HG02678 (cell line): Measurements from ENCODE around the gene CREB3L4.
"Not testable (repeated sequence)": the region's sequence is repeated elsewhere in the genome, so short reads cannot be mapped to it uniquely, and the experiment has no call there.

ENCODE experiments used
- ATAC-seq: cut with Tn5 transposase; IDR thresholded peaks from one replicate; pipeline ENCODE4 v1.9.1; 2021; ENCODE audit warnings: mild to moderate bottlenecking, moderate library complexity; ENCODE audit not compliant: unreplicated experiment

The CREB3L4 gene

DNA sequence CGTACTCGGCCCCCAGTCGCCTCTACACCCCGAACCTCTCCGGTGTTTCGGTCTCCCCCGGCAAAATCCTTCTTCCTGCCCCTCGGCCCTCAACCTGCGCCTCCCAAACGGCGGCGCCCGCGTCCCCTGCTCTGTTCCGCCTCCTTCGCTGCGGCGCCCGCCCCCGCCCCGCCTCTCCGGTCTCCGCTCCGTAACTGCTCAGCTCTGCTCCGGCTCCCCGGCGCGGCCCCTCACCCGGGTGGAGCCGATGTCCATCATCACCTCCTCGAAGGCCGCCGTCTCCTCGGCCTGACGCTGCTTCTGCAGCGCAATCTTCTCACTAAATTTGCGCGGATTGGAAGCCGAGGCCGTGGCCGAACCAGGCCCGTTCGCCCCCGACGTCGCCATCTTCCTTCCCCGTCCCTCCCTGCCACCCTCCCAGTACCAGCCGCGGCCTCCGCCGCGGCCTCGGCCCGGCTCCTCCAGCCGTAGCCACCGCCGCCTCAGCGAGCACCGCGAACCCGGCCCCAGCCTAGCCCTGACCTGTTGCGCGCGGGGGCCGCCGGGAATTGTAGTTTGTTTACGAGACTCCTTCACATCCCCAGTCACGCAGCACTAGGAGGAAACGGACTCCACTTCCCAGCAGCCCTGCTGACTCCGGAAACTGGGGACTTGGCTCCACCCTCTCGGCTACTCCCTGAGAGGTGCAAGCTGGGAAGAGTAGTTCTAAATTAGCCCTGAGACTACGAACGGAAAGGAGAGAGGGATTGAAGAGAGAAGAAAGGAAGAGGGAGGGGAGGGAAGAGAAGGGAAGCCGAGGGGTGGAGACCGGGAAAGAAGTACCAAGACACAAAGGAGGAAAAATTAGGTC lies 9.4 kb upstream of the CREB3L4 start, which contains the start of gene CRTC2:
Gene CRTC2 (minus strand): TSS at position 502 of the 850 bp plus-strand sequence. CDS start 115 bp downstream, at position 387.
- ATAC-seq = peak; percentile 80

DNA sequence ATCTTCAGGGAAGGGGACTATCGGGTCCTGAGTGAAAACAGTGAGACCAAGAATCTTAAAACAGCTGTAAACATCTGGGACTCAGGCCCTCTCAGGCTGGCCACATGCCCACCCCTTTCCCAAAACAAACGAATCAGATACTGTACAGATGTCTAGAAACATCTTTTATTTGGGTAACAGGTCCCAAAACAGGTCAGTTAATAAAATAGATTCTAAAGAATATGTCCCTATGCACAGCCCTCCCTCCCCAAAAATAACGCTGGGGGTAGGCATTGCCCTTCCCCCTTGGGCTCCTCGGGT lies 8.8 kb upstream of the CREB3L4 start:
- no peak for ATAC-seq

DNA sequence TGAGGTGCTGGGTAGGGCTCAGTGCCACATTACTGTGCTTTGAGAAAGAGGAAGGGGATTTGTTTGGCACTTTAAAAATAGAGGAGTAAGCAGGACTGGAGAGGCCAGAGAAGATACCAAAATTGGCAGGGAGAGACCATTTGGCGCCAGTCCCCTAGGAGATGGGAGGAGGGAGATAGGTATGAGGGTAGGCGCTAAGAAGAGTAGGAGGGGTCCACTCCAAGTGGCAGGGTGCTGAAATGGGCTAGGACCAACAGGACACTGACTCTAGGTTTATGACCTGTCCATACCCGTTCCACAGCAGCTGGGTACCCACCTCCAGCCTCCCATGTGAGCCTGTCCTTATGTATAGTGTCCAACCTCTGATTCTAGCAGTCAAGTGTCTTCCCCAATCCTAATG lies 8.2 kb upstream of the CREB3L4 start:
- ATAC-seq = no peak

- ATAC-seq = no peak
These were observed 7.5 kb upstream of the CREB3L4 start for GRCh38 chr1:153960206-153960605.

DNA sequence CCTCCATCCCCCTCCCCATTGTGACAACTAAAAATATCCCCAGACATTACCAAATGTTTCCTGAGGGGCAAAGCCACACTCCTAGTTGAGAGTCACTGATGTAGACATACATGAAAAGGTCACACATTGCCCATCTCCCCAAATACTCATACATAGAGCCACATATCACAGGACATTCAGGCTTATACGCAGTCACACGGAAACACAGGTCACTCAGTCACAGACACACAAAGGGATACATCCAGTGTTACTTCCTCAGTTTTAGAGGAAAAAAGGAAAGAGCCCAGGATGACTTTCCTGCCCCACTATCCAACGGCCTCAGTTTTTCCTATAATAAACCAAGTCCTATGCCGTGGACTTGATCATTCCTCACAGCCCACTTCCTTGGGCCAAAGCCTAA lies 6.3 kb upstream of the CREB3L4 start:
- no peak for ATAC-seq

DNA sequence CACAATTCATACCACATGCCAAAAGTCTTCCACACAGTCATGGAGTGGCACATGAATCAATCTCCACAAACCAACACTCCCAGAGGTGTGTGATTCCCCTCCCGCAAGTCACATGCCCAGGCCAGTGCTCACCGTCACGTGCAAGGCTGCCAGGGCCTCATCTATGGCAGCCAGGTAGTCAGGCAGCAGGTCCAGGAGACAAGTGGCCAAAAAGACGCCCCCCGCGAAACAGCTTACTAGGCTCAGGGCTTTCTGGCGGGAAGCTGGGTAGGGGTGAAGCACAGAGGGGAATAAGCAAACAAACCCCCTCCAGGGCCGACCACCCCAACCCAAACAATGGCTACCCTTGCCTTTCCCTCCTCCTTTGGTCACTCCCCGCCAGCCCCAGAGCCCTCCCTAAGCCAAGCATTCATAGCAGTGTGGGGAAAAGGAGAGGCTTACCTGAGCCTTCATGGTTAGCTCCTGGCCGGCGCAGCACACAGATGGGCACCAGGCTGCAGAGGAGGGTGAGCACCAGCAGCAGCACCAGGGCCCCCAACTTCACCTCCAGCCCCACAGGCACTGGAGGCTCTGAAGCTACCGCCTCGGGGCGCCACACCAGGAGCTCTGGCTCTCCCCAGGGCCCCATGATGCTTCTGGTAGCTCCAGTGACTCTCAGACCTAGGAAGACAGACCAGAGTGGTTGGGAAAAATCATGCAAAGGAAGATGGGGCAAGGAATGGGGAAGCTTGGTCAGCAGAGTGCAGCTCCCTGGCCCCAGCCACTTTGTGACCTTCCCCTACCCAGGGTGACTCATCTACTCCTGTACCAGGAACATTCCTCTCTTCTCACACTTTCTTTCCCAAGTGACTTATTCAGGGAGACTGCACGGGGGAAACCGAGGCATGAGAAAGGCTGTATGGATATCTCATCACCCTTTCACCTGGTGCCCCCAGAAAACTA lies 5.3 kb upstream of the CREB3L4 start:
- no peak for ATAC-seq

GRCh38 chr1:153963030-153963849 lies 4.5 kb upstream of the CREB3L4 start, which contains the start of gene SLC39A1:
TSS of gene SLC39A1 (minus strand) at chr1:153963537. CDS start at chr1:153962715, 822 bp downstream.
- ATAC-seq = peak; percentile 52

GRCh38 chr1:153963850-153964331 lies 3.8 kb upstream of the CREB3L4 start:
- no peak for ATAC-seq

DNA sequence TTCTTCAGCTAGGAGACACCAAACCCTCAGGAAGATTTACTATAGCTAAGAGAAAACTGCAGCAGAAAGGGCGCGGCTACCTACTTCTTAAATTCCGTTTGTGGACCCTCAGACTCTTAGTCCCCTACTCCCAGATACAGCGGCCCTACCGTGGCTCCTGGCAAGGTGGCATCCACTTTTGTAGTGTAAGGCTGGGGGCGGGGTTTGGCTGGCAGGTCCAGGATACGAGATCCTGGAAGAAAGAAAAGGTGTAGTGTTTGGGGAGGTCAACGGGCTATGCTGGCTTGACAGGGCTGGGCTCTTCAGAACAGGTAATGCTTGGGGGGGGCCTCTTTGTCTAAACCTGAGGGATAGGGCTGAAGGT lies 280 bp downstream of the CREB3L4 start:
- ATAC-seq = no peak

GRCh38 chr1:153968408-153968807 lies 706 bp downstream of the CREB3L4 start:
- ATAC-seq = no peak

DNA sequence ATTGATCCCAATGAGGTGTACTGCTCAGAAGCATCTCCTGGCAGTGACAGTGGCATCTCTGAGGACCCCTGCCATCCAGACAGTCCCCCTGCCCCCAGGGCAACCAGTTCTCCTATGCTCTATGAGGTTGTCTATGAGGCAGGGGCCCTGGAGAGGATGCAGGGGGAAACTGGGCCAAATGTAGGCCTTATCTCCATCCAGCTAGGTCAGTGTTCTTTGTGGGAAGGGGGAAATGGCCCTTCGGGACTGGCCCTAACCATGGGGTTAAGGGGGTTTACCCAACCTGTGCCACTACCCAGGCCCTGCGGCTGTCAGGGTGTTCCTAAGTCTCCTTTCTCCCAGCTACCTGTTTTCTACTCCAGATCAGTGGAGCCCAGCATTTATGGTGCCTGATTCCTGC lies 1.3 kb downstream of the CREB3L4 start:
- ATAC-seq = no peak

DNA sequence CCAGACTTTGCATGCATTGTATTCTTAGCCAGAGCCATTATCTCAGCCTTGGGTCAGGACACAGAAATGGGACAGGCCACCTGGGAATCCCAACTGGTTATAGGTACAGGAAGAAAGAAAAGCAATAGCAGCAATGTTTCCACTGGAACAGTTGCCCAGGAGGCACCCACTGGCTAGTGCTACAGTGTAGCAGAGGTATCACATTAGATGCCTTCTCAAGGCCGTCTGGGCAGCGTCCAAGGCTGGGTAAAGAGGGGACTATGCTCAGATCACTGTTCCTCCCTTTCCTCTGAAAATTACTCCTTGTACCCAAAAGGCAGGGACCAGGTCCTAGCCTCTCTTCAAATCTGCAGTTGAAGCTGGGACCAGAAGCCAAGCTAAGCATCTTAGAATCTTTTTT lies 2.6 kb downstream of the CREB3L4 start:
- ATAC-seq = no peak

GRCh38 chr1:153973071-153973470 lies 5.4 kb downstream of the CREB3L4 start:
- no peak for ATAC-seq

DNA sequence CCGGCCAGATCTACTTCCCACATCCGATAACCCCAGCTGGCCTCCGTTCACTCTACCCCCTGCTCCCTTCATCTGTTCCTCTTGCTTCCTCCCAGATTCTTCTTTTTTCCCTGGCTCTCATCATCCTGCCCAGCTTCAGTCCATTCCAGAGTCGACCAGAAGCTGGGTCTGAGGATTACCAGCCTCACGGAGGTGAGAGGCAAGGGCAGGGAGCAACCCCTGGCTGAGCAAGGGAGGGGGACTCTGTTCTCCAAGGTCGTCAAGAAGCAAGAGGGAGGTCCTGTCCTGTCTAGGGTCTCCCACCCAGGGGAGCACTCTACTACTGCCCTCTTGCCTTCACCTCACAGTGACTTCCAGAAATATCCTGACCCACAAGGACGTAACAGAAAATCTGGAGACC lies 5.8 kb downstream of the CREB3L4 start:
- no peak for ATAC-seq

DNA sequence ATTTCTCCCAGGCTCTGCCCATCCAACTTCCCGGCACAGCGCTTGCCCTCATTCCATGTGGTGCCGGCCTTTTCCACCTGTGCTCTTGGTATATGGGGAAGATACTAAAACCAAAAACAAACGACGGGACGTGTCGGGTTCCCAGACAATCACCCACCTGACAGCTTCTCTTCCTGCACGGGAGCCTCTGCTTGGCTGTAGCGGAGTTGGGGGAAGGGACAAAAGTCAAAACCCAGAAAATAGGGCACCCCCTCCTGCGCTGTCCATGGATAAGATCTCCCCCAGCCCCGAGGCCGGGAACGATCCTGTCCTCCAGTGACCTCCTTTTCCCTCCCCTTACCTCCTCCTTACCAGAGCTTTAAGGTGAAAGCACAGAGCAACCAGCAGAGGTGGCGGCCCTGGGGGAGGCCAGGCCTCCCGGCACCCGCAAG lies 9.1 kb downstream of the CREB3L4 start:
- no peak for ATAC-seq

GRCh38 chr1:153977250-153978240 lies 9.8 kb downstream of the CREB3L4 start, which contains the start of gene JTB:
TSS of gene JTB (minus strand) at chr1:153977674. CDS start at chr1:153977252, 422 bp downstream.
- ATAC-seq = peak; percentile 83

GRCh38 chr1:153978274-153978909 lies 10.7 kb downstream of the CREB3L4 start:
- no peak for ATAC-seq

- ATAC-seq = not testable (repeated sequence)
These were observed 11.4 kb downstream of the CREB3L4 start for GRCh38 chr1:153979091-153979490.

- ATAC-seq = not testable (repeated sequence)
These were observed 14.0 kb downstream of the CREB3L4 start for GRCh38 chr1:153981735-153982134.
